Erythroblast (primary cell): Measurements from ENCODE around the gene MUC22.

Experiments used
- GATA1 ChIP-seq: IDR thresholded peaks from 2 replicates; pipeline ENCODE4 v1.6.1; 2011; ENCODE audit warnings: low read depth, mild to moderate bottlenecking, control low read depth, low read length, moderate library complexity
- POLR2A ChIP-seq: IDR thresholded peaks from 2 replicates; pipeline ENCODE4 v1.6.1; 2011; ENCODE audit warnings: mild to moderate bottlenecking, low read length

DNA sequence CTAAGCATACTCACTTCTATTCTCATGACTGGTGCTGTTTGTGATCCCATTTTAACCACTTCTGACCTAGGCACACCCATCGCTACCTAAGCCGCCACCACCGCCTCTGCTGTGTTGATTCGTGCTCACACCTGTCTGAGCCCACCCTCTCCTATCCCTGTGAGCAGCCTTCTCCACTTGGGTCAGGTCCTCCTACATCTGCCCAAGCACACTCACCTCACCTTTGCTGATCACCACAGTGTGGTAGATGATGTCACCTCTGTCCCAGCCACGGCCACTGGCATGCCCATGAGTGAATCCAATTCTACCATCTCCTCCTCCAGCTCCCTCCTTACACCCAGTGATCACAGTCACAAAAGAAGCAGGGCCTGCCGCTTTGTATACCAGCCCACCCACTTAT is 20.8 kb downstream of the MUC22 start:
- TF ChIP-seq POLR2A (no peak), GATA1 (no peak)
